Testis (tissue), 2 donors: Measurements from ENCODE around the gene IQSEC1.

ENCODE experiments used
- POLR2A ChIP-seq: fragments of 450-650 bp; IDR thresholded peaks from one replicate; pipeline ENCODE4 v1.6.1; 2017; ENCODE audit warnings: antibody characterized with exemption, mild to moderate bottlenecking, moderate library complexity
- TF ChIP-seq, protein P1 (sequence below), 3 experiments: fragments of 450-650 bp in 2 of 3; fragments of 200-600 bp in 1 of 3; sonication (generic) in 1 of 3; IDR thresholded peaks; one replicate each; pipeline ENCODE4 v1.5.1; 2016 to 2019; ENCODE audit warnings: antibody characterized with exemption in 3 of 3, mild to moderate bottlenecking in 2 of 3, moderate library complexity in 1 of 3

DNA sequence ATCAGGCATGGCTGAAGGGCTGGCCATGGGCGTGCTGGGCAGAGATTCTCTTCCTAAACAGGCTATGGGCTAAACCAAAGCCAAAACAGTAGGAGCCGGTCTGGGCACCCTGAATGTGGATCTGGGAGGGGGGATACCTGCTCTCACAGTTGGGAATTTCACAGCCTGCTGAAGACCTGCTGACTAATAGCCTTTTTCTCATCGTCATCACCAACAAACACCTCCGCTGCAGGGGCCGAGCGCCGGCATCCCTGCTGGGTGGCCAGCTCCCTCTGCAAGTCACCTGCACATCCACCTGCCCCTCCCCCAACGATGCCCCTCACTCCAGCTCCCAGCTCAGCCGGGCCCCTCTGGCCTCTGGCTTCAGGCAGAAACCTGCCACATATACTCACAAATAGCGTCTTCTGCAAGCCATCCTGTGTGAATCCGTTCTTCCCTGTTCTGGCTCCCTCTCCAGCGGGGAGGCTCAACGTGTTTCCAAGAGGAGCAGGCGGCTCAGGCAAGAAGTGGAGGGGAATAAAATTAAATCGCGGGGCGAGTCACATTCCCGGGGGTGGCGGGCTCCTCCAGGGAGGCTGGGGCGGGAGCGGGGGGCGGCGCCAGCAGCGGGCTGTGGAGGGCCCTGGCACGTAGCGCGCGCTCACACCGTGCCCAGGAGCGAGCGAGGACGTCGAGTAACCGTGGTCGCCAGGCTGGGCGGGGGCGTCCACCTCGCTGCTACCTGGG, 466 bp downstream of the IQSEC1 start:
- TF ChIP-seq, protein P1, sequence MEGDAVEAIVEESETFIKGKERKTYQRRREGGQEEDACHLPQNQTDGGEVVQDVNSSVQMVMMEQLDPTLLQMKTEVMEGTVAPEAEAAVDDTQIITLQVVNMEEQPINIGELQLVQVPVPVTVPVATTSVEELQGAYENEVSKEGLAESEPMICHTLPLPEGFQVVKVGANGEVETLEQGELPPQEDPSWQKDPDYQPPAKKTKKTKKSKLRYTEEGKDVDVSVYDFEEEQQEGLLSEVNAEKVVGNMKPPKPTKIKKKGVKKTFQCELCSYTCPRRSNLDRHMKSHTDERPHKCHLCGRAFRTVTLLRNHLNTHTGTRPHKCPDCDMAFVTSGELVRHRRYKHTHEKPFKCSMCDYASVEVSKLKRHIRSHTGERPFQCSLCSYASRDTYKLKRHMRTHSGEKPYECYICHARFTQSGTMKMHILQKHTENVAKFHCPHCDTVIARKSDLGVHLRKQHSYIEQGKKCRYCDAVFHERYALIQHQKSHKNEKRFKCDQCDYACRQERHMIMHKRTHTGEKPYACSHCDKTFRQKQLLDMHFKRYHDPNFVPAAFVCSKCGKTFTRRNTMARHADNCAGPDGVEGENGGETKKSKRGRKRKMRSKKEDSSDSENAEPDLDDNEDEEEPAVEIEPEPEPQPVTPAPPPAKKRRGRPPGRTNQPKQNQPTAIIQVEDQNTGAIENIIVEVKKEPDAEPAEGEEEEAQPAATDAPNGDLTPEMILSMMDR (IDR thresholded peaks at IDR 0.05): no peak
- TF ChIP-seq POLR2A: no peak
